ENCODE data around the gene PSMB5.

- TF ChIP-seq, protein P1, sequence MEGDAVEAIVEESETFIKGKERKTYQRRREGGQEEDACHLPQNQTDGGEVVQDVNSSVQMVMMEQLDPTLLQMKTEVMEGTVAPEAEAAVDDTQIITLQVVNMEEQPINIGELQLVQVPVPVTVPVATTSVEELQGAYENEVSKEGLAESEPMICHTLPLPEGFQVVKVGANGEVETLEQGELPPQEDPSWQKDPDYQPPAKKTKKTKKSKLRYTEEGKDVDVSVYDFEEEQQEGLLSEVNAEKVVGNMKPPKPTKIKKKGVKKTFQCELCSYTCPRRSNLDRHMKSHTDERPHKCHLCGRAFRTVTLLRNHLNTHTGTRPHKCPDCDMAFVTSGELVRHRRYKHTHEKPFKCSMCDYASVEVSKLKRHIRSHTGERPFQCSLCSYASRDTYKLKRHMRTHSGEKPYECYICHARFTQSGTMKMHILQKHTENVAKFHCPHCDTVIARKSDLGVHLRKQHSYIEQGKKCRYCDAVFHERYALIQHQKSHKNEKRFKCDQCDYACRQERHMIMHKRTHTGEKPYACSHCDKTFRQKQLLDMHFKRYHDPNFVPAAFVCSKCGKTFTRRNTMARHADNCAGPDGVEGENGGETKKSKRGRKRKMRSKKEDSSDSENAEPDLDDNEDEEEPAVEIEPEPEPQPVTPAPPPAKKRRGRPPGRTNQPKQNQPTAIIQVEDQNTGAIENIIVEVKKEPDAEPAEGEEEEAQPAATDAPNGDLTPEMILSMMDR (IDR thresholded peaks at IDR 0.05; ENCODE audit: insufficient read depth, low read depth, low read length) = no peak
- no peak for TF ChIP-seq EZH2 (IDR thresholded peaks at IDR 0.05; ENCODE audit: insufficient read depth, low read length)
Measured at GRCh38 chr14:23009939-23010726, 24.6 kb downstream of the PSMB5 start, which contains the start of gene C14orf93.
